ENCODE measurements around the gene KLK7. TPM values are rescaled to one million over a fixed set of nuclear protein-coding genes. Genes with fewer than 3 reads are reported as not detected.

Gene KLK7
- total and polyA plus RNA-seq, 2 donors (not counting 3 experiments of a cell fraction or from before 2014, with no cell fraction given): not detected

GRCh38 chr19:50957587-50957986, 26.1 kb downstream of the KLK7 start:
- Histone ChIP-seq H3K9ac (replicated peaks; ENCODE audit: extremely low read depth, insufficient read depth, low read length) (no peak overlapping the region), H3K4me1 (ENCODE audit: control insufficient read depth, extremely low read depth, insufficient read depth, low read length) (no peaks in the 10 kb centered on the region), H2AFZ (ENCODE audit: low read depth, low read length) (no peak overlapping the region), H3K4me2 (ENCODE audit: insufficient read depth, low read length) (no peak overlapping the region), H4K20me1 (replicated peaks; ENCODE audit: control insufficient read depth, extremely low read depth, insufficient read depth, low read length) (no peaks in the 10 kb centered on the region), H3K4me3 (replicated peaks in 1 of 3; ENCODE audit: insufficient read depth in 1 of 3, low read depth in 1 of 3, low read length in 3 of 3) (no peak overlapping the region), H3K27me3 (ENCODE audit: control insufficient read depth in 2 of 2, insufficient read depth in 2 of 2, low read length in 2 of 2) (no peaks in the 10 kb centered on the region), H3K36me3 (ENCODE audit: control insufficient read depth in 2 of 2, extremely low read depth in 1 of 2, insufficient read depth in 2 of 2, low read length in 2 of 2) (no peaks in the 10 kb centered on the region), H3K9me1 (replicated peaks; ENCODE audit: control insufficient read depth, extremely low read depth, insufficient read depth, low read length) (no peaks in the 10 kb centered on the region), H3K9me3 (replicated peaks; ENCODE audit: control insufficient read depth, insufficient read depth, low read length) (no peaks in the 10 kb centered on the region), H3K79me2 (ENCODE audit: control insufficient read depth, insufficient read depth, low read length) (no peaks in the 10 kb centered on the region), H3K27ac (ENCODE audit: insufficient read depth, low read depth, low read length) (no peak overlapping the region)
- BruUV-seq (replicated peaks): no TSS peak
- no peak for FAIRE-seq
- dilution Hi-C loops (cut with MboI; ENCODE audit: extremely low pct_ligation_motif_present, low sequenced_read_pairs) (no loop called here), intact Hi-C loops (cut with micrococcal nuclease) (no loop called here)
- ChIA-PET POLR2A (no interaction called here), CTCF (no interaction called here)
- TF ChIP-seq FOS (IDR thresholded peaks at IDR 0.05; ENCODE audit: borderline replicate concordance, insufficient read depth, low read length) (no peak), EZH2 (IDR thresholded peaks at IDR 0.05; ENCODE audit: borderline replicate concordance, low read depth, low read length, severe bottlenecking) (no peak), CTCF (IDR thresholded peaks at IDR 0.05; ENCODE audit: extremely low read depth in 1 of 2, insufficient read depth in 1 of 2, low read depth in 1 of 2, low read length in 2 of 2) (no peak), MYC (IDR thresholded peaks at IDR 0.05; ENCODE audit: low read depth, low read length) (no peak), JUN (IDR thresholded peaks at IDR 0.05; ENCODE audit: borderline replicate concordance, insufficient read depth, insufficient read length, low read depth) (no peak), POLR2AphosphoS5 (IDR thresholded peaks at IDR 0.05; ENCODE audit: insufficient read depth, low read depth, low read length) (no peak), POLR2A (IDR thresholded peaks at IDR 0.05; ENCODE audit: low read depth, low read length) (no peak), MAX (IDR thresholded peaks at IDR 0.05; ENCODE audit: insufficient read depth, insufficient read length) (no peak), GATA2 (IDR thresholded peaks at IDR 0.05; ENCODE audit: insufficient read depth, insufficient read length, low read depth, low read length) (no peak)
- DNase-seq (ENCODE audit: low read depth, low spot score): no peak

All from endothelial cell of umbilical vein (primary cell).